Stimulated activated CD8-positive, alpha-beta memory T cell treated with anti-CD3 and anti-CD28 coated beads, Interleukin-4, amount 100 ng/mL, for 24 hours (primary cell): ENCODE results near the gene SERTAD3.
"Not testable (repeated sequence)": the region's sequence is repeated elsewhere in the genome, so short reads cannot be mapped to it uniquely, and the experiment has no call there.

ENCODE experiments used
- DNase-seq: peaks from one replicate; pipeline ENCODE4 v3.0.0-alpha.2; 2020; ENCODE audit warnings: low read depth

SERTAD3 gene

DNA sequence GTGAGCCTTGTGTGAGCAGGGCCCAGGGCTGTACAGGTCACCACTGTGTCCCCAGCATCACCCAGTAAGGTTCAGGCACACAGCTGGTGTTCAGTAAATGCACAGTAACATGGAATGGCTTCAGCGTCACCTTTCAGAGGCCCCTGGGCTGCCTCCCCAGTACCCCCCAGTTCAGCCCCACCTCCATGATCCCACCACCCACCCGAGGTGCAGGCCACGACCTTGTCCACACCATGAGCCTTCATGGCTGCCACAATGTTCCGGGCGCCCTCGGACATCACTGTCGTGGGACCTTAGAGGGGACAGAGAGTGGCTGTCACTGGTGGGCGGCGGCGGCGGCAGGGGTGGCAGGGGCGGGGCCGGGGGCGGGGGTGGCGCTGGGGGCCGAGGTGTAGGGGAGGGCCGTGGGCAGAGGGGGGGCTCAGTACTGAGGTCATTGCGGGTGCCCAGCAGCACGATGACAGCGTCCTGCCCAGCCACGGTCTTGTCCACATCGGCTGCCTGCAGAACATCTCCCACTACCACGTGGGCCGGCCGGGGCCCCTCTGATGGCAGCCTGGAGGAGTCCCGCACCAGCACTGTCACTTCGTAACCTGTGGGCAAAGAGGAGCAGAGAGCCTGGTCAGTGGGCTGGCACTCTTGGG is 13.9 kb upstream of the SERTAD3 start:
- no peak for DNase-seq

DNA sequence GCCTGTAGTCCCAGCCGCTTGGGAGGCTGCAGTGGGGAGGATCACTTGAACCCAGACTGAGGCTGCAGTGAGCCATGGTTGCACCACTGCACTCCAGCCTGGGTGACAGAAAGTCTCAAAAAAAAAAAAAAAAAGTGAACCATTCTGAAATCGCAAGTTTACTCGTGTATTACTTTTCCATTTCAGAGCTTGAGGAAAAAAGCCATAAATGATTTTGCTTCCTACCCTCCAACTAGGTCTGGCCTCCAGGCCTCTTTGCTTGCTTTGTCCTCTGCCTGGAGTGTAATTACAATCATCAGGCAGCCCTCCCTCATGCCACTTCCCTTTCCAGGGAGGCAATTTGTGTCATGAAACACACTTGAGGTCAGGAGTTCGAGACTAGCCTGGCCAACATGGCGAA is 12.9 kb upstream of the SERTAD3 start:
- no peak for DNase-seq

- not testable (repeated sequence) for DNase-seq
Measured at GRCh38 chr19:40453943-40454342, 9.8 kb upstream of the SERTAD3 start.

GRCh38 chr19:40453151-40453735 is 9.1 kb upstream of the SERTAD3 start:
- DNase-seq = no peak

- DNase-seq = no peak
Measured at GRCh38 chr19:40452016-40452415, 7.9 kb upstream of the SERTAD3 start.

DNA sequence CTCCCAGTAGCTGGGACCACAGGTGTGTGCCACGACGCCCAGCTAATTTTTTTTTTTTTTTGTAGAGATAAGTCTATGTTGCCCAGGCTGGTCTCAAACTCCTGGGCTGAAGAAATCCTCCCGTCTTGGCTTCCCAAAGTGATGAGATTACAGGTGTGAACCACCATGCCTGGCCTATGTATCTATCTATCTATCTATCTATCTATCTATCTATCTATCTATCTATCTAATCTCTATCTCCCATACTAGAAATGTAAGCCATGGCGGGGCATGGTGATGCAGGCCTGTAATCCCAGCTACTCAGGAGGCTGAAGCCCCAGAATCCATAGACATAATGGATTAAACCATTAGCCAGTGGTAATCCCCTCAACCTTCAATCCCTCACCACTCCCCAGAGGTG is 6.5 kb upstream of the SERTAD3 start:
- DNase-seq = no peak

DNA sequence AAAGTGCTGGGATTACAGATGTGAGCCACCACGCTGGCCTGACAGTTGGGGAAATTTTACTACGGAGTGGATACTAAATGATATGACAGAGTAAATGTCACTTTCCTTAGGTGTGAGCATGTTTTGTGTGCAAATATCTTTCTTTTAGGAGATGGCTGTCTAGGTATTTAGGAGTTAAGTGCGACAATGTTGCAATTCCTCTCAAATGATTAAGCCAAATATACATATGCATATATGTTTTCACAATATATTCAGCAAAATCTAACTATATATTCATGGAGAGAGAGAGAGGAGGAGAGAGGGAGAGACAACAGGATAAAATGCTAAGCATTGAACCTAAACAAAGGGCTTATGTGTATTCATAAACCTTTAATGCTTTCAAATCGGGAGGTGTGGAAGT is 5.4 kb upstream of the SERTAD3 start:
- no peak for DNase-seq

GRCh38 chr19:40446263-40446784 is 2.2 kb upstream of the SERTAD3 start:
- DNase-seq = no peak

- no peak for DNase-seq
Measured at GRCh38 chr19:40445780-40446262, 1.7 kb upstream of the SERTAD3 start.

DNA sequence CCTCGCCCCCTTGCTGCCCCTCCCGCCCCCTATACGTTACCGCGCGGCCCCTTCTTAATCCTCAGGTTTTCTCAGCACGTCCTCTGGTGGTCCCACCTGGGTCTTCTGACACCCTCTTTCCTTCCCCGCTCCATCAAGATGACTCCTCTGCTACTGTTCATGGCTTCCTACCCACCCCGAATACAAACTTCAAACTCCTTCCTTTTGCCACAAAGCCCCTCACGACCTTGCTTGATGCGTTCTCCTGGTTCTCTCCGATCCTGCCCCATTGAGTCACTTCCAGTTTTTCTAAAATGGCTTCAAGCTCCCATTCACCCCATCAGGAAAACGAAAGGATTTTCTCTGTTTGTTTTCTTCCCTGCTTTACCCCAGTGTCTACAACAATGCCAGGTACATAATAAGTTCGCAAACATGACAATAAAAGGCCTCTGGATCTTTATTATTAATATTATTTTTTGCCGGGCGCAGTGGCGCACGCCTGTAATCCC is 734 bp upstream of the SERTAD3 start:
- no peak for DNase-seq

- peak; percentile 98 for DNase-seq
Measured at GRCh38 chr19:40443131-40443999, 770 bp downstream of the SERTAD3 start.

GRCh38 chr19:40442328-40443130 is 1.6 kb downstream of the SERTAD3 start:
- no peak for DNase-seq

DNA sequence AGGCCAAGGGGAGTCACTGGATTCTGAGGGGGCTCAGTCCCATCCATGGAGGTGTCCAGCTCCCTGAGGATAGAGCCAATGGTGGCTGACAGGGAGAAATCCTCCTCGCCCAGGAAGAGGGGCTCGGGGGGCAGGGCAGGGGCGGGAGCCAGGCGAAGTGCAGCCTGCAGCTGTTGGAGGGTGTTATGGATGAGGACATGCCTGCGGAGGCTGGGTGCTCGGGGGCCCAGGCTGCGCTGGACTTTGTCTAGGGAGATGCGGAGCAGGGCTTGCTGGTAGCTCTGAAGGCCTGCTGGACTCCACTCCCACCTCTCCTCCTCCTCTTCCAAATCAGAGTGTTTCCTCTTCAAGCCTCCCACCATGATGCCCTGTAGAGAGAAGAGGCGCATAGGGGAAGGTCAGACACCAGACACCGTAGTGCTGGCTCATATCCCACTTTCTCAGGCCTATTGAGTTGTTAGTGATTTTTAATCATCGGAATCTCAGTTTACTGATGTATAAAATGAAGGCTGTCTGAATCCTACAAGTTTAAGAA is 2.3 kb downstream of the SERTAD3 start:
- no peak for DNase-seq

- no peak for DNase-seq
Measured at GRCh38 chr19:40438284-40438683, 5.9 kb downstream of the SERTAD3 start.

DNA sequence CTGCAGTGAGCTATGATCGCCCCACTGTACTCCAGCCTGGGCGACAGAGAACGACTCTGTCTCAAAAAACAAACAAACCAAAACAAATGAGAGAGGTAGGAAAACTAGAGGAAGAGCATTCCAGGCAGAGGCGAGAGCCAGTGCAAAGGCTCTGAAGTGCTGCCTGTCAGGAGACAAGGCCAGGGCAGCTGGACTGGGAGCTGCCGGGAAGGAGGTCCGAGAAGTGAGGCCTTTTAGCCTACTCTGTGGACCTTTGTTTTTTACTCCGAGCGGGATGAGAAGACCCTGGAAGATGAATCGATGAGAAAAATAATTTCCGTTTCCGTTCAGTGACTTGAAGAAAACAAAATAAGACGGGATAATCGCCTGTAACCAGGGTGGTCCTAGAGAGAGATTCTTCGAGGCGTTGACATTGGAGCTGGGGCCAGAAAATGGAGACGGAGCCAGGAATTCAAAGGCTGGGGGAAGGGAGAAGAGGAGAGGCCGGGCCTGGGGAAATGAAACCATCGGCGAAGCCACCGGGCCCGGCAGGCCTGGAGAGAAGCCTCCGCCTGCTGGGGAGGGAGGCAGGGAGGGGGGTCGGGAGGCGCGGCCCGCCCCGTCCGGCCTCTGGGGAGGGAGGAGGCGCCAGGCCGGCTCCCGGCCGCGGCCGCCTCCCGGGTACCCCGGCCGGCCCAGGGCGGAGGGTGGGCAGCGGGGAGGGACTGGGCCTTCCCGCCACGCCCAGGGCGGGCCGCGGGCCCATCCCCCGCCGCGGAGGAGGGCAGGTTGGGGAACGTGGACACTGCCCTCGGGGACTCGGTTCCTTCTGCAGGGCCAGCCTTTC is 10.5 kb downstream of the SERTAD3 start:
- DNase-seq = peak; percentile 18

- not testable (repeated sequence) for DNase-seq
Measured at GRCh38 chr19:40432760-40433159, 11.4 kb downstream of the SERTAD3 start.

DNA sequence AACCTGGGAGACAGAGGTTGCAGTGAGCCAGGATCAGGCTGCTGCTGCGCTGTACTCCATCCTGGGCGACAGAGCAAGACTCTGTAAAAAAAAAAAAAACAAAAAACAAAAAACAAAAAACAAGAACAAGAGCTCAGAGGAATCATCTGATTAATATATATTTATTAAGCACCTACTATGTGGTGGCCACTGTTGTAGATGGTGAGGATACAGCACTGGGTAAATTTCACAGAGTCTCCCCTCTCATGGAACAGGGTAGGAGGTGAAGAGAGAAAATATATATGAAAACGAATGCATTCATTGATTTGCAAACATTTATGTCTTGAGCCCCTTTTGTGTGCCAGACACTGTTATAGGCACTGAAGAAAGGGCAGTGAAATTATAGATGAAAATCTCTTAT is 12.4 kb downstream of the SERTAD3 start:
- DNase-seq = no peak

DNA sequence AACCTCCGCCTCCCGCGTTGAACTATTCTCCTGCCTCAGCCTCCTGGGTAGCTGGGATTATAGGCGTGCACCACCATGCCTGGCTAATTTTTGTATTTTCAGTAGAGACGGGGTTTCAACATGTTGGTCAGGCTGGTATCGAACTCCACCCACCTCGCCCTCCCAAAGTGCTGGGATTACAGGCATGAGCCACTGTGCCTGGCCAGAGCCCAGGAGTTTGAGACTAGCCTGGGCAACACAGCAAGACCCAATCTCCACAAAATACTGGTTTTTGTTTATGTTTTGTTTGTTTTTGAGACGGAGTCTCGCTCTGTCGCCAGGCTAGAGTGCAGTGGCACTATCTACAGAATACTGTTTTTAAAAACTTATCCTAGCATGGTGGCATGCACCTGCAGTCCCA is 13.9 kb downstream of the SERTAD3 start:
- DNase-seq = not testable (repeated sequence)

GRCh38 chr19:40428197-40428596 is 15.9 kb downstream of the SERTAD3 start:
- DNase-seq = not testable (repeated sequence)

GRCh38 chr19:40425450-40426287 is 18.5 kb downstream of the SERTAD3 start, which contains the start of gene SERTAD1:
Gene SERTAD1 (minus strand): TSS chr19:40425992. CDS start chr19:40423546, 2,446 bp downstream.
- peak; percentile 100 for DNase-seq
